ENCODE results near the gene PTH. TPM values are rescaled to one million over a fixed set of nuclear protein-coding genes. Genes with fewer than 3 reads are reported as not detected.

PTH gene
- total RNA-seq: not detected in 2 replicates

DNA sequence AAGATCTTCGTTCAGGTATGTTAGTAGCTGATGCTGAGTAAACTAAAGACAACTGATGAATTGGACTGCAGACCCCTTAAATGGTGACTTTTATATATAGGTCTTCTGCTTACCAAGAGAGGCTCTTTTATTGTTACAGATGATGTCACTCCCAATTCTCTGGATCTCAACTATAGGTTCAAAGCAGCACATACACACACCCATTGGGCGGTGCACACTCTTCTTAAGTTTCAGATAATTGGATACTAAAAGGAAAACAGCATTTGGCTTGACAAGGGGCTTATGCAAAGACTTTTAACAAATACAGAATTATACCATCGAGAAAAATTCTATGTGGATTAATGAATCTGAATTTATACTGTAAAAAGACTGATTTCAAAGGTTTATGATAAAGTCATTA, at the start of gene PTH:
Gene PTH (minus strand): TSS at position 69 of the 400 bp plus-strand sequence. CDS start 3,142 bp downstream, outside the sequence.

DNA sequence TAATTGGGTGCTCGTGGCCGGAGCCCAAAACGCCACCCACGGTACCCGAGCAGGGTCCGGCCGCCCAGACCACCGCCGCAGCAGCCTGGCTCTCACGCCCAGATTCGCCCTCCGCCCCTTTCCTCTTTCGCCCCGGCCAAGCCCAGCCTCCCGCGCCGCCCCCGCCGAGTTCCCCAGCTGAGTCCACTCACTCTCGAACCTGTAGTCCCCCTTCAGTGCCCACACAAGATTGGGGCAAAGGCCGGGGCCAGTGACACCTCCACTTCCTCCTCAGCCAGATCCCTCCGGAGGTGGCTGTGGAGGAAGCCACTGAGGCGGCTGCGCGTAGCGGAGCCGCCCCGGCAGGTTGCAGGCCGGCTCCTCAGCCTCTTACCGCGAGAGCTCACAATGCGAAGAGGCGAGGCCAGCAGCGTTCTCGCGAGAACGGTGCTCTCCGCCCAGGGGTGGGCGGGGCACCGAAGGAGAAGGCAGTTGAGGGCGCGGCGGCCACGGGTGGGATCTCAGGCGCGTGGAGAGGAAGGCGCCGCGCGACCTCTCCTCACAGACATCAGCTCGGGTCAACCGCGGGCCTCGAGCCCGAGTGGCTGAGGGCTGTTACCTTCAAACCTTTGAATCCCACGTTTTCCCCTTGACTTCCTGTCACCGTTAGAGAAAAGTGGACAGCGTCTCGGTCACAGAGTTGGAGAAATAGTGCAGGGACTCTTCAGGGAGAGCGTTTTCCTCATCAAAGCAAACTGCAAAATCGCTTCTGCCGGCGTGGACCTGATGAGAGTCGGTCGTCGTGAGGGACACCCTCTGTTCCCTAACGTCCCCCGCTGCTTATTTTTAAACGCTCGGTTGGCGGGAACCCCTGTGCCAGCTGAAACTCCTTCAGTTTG, 32.7 kb downstream of the PTH start, which contains the start of gene BTBD10:
Gene BTBD10 (minus strand): TSS at position 322 of the 878 bp plus-strand sequence. CDS start 18,098 bp downstream, outside the sequence.

Other genes starting within 250 kb of the PTH start
- 9.7 and 10.1 TPM in 2 replicates for gene BMAL1, start 218.2 kb downstream of the PTH start, total RNA-seq
- 34.0 and 50.2 TPM in 2 replicates for gene BTBD10, start 32.8 kb downstream of the PTH start, total RNA-seq
- gene FAR1, start 172.7 kb upstream of the PTH start, total RNA-seq: 24.1 and 27.1 TPM in 2 replicates

All from myometrial cell (primary cell).